HG03520 (cell line): ENCODE data around the gene TRIM24.
"Not testable (repeated sequence)": the region's sequence is repeated elsewhere in the genome, so short reads cannot be mapped to it uniquely, and the experiment has no call there.

ENCODE experiments used
- ATAC-seq: cut with Tn5 transposase; IDR thresholded peaks from one replicate; pipeline ENCODE4 v1.9.1; 2021; ENCODE audit warnings: mild to moderate bottlenecking, moderate library complexity; ENCODE audit not compliant: unreplicated experiment

Gene TRIM24

DNA sequence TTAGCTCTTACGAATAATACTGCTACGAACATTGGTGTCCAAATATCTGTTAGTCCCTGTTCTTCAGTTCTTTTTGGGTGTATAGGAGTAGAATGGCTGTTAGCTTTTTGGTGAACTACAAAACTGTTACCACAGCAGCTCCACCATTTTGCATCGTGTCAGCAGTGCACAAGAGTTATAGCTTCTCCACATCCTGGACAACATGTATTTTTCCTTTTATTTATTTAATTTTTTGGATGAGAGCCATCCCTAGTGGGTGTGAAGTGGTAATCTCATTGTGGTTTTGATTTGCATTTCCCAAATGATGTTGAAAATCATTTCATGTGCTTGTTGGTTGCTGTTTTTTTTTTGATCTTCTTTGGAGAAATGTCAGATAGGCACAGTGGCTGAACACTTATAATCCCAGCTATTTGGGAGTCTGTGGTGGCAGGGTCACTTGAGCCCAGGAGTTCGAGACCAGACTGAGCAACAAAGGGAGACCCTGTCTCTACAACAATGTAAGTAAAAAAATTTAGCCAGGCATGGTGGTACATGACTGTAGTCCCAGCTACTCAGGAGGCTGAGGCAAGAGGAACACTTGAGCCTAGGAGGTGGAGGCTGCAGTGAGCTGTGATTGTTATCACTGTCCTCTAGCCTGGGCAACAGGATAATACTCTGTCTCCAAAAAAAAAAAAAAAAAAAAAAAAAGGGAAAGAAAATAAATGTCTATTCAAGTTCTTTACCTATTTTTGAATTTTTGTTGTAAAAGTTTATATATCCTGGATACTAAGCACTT, 31.7 kb downstream of the TRIM24 start:
- ATAC-seq: no peak

DNA sequence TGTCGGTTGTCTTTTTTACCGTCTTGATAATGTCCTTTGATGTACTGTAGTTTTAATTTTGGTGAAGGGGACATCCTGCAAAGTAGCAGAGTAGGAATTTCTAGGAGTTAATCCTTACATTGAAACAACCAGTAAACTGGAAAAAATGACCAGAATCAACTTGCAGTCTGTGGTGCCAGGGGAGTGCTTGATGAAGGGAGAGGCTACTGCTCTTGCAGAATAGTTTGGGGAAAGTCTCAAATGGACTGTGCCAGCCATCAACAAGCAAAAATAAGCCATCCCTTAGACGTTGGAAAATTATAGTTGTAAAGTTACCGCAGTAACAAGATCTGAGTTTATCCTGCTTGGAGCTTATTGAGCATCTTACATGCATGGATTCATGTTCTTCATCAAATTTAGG, 32.4 kb downstream of the TRIM24 start:
- ATAC-seq: no peak

DNA sequence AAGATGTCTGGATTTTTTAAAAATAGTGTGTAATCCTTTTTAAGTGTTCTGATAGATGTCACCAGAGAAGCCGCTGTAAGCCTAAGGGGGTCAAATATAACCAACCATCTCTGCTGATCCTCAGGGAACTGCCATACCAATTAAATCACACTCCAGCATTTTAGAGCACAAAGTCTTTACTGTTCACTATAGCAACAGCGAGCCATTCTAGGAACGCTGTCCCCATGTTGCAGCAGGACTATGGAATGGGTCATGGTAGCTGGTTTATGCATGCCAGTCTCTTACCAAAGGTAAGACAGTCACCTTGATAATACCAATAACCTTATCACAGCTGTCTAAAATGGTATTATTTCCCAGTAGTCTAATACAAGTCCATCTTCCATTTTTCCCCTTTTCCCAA, 33.5 kb downstream of the TRIM24 start:
- ATAC-seq: no peak

DNA sequence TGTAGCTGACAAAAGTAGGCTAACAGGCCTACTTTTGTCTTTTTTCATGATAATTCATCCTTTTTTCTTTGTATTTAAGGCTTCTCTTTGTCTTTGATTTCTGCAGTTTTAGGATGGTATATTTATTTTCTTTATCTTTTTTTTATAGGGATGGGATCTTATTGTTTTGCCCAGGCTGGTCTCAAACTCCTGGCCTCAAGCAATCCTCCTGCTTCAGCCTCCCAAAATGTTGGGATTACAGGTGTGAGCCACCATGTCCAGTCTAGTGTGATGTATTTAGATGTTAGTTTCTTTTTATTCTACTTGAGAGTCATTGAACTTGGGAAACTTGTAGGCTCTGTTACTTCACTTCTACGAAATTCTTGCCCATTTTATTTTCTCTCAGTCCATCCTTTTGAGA, 35.4 kb downstream of the TRIM24 start:
- no peak for ATAC-seq

DNA sequence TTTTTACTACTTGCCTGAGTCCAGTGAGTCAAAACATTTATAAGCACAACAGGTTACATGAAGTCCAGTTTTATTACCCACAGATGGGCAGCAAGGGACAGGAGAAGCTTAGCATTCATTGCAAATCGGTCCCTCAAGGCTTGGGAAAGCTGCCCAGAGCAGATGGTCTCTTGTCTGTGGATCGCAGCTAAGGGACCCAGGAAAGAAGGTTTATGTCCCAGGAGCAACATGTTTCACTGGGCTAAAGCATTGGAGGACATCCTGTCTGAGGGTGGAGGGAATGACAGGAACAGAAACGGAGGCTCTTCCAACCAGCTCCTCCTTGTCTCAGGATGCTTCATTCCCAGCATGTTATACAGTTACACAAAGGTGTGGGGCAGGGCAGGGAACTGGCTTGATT, 39.3 kb downstream of the TRIM24 start:
- no peak for ATAC-seq

DNA sequence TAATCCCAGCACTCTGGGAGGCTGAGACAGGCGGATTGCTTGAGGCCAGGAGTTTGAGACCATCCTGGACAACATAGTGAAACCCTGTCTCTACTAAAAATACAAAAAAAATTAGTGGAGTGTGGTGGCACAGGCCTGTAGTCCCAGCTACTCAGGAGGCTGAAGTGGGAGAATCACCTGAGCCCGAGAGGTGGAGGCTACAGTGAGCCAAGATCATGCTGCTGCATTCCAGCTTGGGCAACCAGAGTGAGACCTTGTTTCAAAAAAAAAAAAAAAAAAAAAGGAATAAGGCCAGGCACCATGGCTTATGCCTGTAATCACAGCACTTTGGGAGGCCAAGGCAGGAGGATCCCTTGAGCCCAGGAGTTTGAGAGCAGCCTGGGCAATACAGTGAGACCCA, 40.2 kb downstream of the TRIM24 start:
- not testable (repeated sequence) for ATAC-seq

DNA sequence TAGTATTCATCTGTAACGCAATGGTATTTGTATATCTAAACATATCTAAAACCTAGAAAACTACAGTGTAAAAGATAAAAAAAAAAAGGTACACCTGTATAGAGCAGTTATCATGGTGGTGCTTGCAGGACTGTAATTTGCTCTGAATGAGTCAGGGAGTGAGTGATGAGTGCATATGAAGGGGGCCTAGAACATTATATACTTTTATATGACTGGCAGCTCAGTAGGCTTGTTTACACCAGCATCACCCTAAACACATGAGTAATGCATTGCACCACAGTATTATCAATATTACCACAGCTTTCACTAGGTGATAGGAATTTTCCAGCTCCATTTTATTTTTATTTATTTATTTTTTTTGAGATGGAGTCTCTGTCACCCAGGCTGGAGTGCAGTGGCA, 40.8 kb downstream of the TRIM24 start:
- ATAC-seq: no peak

DNA sequence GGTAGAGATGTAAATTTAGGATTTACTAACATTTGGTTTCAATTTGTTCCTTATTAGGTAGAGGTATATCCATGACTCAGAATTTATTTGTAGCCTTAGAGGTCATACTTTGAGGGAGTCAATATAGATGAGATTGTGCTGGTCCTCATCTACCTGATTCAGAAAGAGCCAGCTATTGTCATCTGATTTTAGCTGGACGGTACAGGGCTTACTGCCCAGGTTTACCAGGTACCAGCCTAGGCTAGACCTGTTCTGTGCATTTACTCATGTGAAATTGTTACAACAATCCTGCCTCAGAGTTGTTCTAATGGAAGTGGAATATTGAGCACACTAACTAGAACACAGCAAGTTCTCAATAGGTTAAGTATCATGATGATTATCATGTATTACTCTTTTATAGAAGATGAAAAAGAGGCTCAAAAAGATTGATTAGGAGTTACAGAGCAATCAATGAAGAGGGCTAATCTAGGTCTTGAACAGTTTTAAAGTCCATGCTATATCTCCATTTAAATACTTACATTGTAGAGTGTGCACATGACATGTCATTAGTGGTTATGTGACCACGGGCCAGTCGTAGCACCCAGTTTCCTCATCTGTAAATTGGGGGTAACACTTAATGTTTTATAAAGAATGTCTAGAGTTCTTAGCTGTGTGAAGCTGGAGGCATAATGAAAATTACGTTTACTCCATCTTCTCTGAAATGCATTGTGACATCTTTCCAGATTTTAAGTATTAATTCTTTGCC, 42.1 kb downstream of the TRIM24 start:
- ATAC-seq: no peak

DNA sequence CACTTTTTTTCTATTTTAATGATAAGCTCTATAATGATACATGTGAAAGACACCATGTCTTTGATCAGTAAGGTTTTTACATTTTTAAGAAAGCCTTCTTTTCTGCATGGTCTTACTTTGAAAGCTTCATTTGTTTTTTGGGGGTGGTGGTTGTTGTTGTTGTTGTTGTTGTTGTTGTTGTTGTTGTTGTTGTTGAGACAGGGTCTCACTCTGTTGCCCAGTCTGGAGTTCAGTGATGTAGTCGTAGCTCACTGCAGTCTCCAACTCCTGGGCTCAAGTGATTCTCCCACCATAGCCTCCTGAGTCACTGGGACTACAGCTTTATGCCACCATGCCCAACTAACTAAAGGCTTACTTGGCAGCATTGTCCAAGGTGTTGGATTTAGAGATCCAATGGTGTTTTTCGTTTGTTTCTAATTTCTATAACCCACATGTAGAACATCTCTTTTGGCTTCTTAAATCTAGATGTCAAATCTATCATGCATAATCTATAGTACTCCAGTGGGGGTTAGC, 45.4 kb downstream of the TRIM24 start:
- ATAC-seq: no peak

DNA sequence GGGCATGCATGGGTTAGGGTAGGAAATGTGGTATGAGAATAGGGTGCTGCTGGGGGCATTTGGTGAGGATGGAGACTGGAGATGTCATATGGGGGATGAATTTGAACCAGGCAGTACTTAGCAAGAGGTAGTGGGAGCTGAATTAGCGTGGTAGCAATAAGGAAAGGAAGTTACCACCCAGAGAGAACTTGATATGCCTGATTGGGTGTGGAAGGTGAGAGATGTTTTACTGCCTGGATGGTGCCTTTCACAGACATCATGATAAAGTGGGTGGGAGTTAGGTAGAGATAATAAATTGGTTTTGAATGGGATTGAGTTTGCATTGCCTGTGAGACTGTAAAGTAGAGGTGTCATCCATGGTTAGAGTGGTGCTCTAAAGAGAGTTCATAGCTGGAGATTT, 46.7 kb downstream of the TRIM24 start:
- ATAC-seq: no peak

DNA sequence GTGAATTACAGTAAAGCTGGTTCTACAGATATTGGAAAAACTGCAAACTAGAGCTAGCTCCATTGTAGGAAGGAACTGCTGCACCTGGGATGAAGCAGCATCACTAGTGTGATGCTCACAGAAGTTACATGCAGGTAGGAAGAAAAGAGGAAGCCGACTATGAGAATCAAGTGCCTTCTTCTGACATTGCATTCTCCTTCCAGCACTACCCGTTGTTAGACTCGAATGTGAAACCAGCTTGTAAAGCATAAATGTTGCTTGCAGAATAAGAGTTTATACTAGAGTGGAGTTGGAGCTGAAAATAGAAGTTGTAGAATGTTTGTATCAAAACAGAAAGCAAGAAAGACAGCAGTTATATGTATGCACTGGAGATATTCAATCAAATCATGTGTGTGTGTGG, 49.9 kb downstream of the TRIM24 start:
- no peak for ATAC-seq

DNA sequence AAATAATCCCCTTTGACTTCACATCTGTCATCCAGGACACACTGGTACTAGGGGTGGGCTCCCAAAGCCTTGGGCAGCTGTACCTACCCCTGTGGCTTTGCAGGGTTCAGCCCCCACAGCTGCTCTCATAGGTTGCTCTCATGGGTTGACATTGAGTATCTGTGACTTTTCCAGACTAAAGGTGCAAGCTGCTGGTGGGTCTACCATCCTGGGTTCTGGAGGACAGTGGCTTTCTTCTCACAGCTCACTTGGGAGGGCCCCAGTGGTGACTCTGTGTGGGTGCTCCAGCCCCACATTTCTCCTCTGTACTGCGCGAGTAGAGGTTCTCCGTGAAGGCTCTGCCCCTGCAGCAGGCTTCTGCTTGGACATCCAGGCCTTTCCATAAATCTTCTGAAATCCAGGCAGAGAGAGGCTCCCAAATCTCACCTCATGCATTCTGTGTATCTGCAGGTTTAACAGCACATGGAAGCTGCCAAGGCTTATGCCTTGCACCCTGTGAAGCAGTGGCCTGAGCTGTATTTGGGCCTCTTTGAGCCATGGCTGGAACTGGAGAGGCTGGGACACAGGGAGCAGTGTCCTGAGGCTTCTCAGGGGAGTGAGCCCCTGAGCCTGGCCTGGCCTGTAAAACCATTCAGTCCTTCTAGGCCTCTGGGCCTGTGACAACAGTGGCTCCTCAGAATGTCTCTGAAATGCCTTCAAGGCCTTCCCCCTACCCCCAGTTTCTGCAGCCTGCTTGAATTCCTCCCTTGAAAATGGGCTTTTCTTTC, 52.2 kb downstream of the TRIM24 start:
- no peak for ATAC-seq

DNA sequence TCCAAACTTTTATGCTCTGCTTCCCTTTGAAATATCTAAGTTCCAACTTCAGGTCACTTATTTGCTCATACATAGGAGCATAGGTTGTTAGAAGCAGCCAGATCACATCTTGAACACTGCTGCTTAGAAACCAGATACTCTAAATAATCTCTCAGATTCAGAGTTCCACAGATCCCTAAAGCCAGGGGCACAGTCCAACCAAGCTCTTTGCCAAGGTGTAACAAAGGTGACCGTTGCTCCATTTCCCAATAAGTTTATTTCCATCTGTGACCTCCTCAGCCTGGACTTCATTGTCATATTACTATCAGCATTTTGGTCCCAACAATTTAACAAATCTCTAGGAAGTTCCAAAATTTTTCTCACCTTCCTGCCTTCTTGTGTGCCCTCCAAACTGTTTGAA, 52.8 kb downstream of the TRIM24 start:
- no peak for ATAC-seq

DNA sequence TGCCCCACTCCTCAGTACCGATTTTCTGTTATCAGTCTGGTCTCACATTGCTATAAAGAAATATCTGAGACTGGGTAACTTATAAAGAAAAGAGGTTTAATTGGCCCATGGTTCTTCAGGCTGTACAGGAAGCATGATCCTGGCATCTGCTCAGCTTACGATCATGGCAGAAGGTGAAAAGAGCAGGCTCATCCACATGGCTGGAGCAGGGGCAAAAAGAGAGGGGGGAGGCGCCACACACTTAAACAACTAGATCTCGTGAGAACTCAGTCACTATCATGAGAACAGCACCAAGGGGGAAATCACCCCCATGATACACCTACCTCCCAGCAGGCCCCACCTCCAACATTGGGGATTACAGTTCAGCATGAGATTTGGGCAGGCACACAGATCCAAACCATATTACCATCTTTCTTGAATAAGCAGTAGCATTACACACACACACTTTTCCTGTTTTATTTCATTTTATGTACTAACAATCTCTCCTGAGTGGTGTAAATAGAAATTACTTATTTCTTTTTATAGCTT, 53.3 kb downstream of the TRIM24 start:
- ATAC-seq: no peak

DNA sequence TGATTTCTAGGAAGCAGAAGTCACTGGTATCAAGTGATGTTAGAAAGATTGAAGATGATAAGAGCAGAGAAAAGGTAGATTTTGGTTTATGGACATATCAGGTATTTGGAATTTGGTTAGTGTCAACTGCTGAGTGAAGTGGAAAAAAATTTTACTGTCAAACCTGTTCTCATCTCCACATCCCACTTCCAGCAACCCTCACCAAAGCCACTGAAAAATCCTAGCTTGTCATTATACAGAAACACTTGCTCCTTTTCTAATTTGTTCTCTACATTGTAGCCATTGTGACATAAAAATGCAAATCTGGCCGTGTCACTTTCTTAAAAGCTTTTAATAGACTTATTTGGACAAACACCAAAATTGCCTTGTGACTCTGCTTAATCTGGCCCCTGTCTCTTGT, 54.0 kb downstream of the TRIM24 start:
- ATAC-seq: no peak

DNA sequence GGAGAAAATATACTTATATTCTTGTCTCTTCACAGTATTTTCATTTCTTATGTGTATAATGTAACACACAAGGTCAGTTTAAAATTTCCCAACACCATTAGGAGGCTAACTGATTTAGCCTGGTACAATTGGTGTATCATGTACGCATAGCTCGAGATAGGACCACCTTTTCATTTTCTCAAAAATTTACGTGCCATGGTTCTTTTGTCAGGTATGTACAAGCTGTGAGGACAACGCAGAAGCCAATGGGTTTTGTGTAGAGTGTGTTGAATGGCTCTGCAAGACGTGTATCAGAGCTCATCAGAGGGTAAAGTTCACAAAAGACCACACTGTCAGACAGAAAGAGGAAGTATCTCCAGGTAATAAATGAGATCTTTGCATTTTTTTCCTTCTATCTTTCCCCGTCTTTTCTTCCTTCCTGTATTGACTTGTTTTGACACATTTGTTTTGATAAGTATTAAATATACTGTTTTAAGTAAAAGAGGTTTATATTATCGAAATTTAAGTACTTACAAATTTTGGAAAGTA, 55.0 kb downstream of the TRIM24 start:
- peak; percentile 58 for ATAC-seq

DNA sequence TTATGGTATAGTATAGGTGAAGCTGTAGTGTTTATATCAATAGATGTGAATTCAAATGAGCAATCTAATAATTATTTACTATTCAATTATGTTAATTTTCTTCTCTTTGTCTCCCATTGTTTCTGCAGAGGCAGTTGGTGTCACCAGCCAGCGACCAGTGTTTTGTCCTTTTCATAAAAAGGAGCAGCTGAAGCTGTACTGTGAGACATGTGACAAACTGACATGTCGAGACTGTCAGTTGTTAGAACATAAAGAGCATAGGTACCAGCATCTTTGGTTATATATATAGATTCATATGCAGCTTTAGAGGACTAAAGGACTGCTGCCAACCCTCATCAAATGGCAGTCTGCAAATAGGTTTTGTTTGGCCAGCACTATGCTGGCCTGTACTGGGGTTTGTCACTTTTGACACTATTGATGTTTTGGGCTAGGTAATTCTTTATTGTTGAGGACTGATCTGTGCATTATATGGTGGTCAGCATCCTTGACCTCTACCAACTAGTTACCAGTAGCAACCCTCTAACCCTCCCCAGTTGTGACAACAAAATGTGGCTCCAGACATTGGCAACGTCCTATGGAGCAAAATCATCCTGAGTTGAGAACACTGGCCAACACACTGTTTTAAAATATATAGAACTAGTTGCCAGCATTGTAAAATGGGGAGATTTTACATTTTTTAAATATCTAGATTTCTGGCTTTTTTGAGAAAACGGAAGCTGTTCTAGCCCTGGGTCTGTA, 59.2 kb downstream of the TRIM24 start:
- ATAC-seq: no peak

DNA sequence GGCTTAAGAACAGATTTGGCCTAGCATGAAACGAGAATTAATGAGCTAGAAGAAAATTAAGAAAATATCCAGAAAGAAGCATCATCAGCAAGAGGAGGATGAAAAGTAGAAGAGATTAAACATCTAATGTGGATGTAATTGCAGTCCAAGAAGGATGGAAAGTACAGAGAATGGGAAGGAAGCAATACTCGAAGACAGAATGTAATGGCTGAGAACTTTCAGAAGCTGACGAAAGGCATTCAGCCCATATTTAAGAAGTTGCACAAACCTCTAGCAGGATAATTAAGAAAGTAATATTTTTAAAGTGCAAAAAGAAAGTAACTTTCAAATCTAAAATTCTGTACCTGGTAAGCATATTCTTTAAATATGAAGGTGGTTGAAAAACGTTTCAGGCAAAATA, 60.7 kb downstream of the TRIM24 start:
- no peak for ATAC-seq

DNA sequence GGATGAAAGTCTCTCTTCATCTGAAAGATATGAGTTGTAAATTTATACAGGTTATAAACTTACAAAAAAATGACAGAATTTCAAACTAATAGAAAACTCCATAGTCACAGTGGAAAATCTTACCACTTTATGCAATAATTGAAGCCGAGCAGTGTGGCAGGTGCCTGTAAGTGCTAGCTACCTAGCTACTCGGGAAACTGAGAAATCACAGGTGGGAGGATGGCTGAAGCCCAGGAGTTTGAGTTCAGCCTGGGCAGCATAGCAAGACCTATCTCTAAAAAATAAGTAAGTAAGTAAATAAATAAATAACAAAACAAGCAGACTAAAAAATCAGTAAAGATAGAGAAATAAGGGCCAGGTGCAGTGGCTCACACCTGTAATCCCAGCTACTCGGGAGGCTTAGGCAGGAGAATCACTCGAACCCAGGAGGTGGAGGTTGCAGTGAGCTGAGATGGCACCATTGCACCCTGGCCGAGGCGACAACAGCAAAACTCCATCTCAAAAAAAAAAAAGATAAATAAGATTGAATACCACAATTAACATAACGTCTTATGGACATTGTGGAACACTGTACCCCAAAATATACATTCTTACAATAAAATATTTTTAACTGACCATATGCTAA, 61.9 kb downstream of the TRIM24 start:
- no peak for ATAC-seq

DNA sequence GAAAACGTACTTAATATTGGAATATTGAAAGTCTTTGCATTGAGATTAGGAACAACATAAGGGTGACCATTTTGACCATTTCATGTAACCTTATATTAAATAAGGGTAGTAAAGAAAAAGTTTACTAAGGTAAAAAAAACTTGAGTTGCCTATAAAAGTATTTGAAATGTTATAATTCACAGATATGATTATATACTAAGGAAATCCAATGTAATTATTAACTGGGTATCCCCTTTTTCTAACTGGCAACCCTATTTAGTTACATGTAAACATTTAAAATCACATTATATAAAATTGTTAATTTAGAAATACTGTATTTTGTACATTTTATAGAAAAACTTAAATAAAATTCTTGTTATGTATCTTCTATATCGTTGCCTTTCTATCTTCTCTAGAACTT, 64.2 kb downstream of the TRIM24 start:
- no peak for ATAC-seq
